HepG2 (cell line): Measurements from ENCODE around the gene ACOXL. TPM values are rescaled to one million over a fixed set of nuclear protein-coding genes. Genes with fewer than 3 reads are reported as not detected.
A peak's percentile ranks its signal among the peaks of the same experiment; 100 is the strongest.

Experiments used
- BRF2 ChIP-seq: sonication (generic); formaldehyde crosslinking; IDR thresholded peaks from 2 replicates; pipeline ENCODE4 v1.8.1; 2022; ENCODE audit warnings: mild to moderate bottlenecking, missing genetic modification reagents
- E2F2 ChIP-seq: sonication (generic); formaldehyde crosslinking; IDR thresholded peaks from 2 replicates; pipeline ENCODE4 v1.4.0; 2020; ENCODE audit warnings: missing genetic modification reagents, borderline replicate concordance
- ETS1 ChIP-seq: sonication (generic); formaldehyde crosslinking; IDR thresholded peaks from 2 replicates; pipeline ENCODE4 v1.4.0; 2020; ENCODE audit warnings: missing genetic modification reagents
- HNF1A ChIP-seq, 2 experiments: sonication (generic) in 1 of 2; formaldehyde crosslinking in 1 of 2; IDR thresholded peaks; 2 replicates each; pipeline versions ENCODE4 v1.4.0 to v1.6.1; 2016 to 2020; ENCODE audit warnings: borderline replicate concordance in 1 of 2, low read depth in 1 of 2, mild to moderate bottlenecking in 1 of 2, missing genetic modification reagents in 1 of 2
- HNF4G ChIP-seq, 2 experiments: sonication (generic) in 1 of 2; formaldehyde crosslinking in 1 of 2; IDR thresholded peaks; 2 replicates each; pipeline versions ENCODE4 v1.4.0 to v1.6.1; 2011 to 2020; ENCODE audit warnings: borderline replicate concordance in 2 of 2, low read depth in 2 of 2, mild to moderate bottlenecking in 2 of 2, low read length in 1 of 2, missing genetic modification reagents in 1 of 2, moderate library complexity in 1 of 2
- HOXD1 ChIP-seq: sonication (generic); formaldehyde crosslinking; IDR thresholded peaks from 2 replicates; pipeline ENCODE4 v1.5.0; 2020; ENCODE audit warnings: missing genetic modification reagents
- KLF12 ChIP-seq: sonication (generic); formaldehyde crosslinking; IDR thresholded peaks from 2 replicates; pipeline ENCODE4 v1.4.0; 2020; ENCODE audit warnings: missing genetic modification reagents, borderline replicate concordance
- PRPF4 ChIP-seq: fragments of 200-400 bp; formaldehyde crosslinking; IDR thresholded peaks from 2 replicates; pipeline ENCODE4 v1.6.1; 2016; ENCODE audit warnings: low read length, low read depth; ENCODE audit not compliant: poor library complexity, severe bottlenecking
- RARA ChIP-seq: IDR thresholded peaks from 2 replicates; pipeline ENCODE4 v1.6.1; 2016; ENCODE audit warnings: missing genetic modification reagents, missing compliant biosample characterization
- RFXANK ChIP-seq: IDR thresholded peaks from 2 replicates; pipeline ENCODE4 v1.6.1; 2016
- TEF ChIP-seq: sonication (generic); formaldehyde crosslinking; IDR thresholded peaks from 2 replicates; pipeline ENCODE4 v1.5.0; 2020; ENCODE audit warnings: missing genetic modification reagents
- ZMYM4 ChIP-seq: sonication (generic); formaldehyde crosslinking; IDR thresholded peaks from 2 replicates; pipeline ENCODE4 v1.8.1; 2023; ENCODE audit warnings: mild to moderate bottlenecking, missing genetic modification reagents
- ZNF282 ChIP-seq: fragments of 450-650 bp; IDR thresholded peaks from 2 replicates; pipeline ENCODE4 v1.6.1; 2018; ENCODE audit not compliant: partially characterized antibody
- ZNF687 ChIP-seq: sonication (generic); formaldehyde crosslinking; IDR thresholded peaks from 2 replicates; pipeline ENCODE4 v1.5.1; 2020; ENCODE audit warnings: mild to moderate bottlenecking, missing genetic modification reagents, moderate library complexity
- polyA plus RNA-seq, 8 experiments: library from polyadenylated mRNA; depleted of rRNA in 3 of 8; stranded (reverse) in 7 of 8; unstranded in 1 of 8; fragments of >200 nt; fragmentation: Illumina TruSeq in 4 of 8; extraction: Trizol in 4 of 8; gene quantifications; 2 replicates each; pipeline versions ENCODE4 v1.2.1 to v1.2.3, GENCODE V29; 2011 to 2016; ENCODE audit warnings: low read depth in 4 of 8, missing spikeins in 1 of 8, mixed read lengths in 1 of 8; ENCODE audit not compliant: insufficient read depth in 1 of 8
- total RNA-seq, 5 experiments: library from RNA; depleted of rRNA; stranded (reverse); fragments of >200 nt; fragmentation: Illumina TruSeq; extraction: Trizol; gene quantifications; 2 replicates each; pipeline ENCODE4 v1.2.3, GENCODE V29; 2016; ENCODE audit warnings: low read depth in 1 of 5

Gene ACOXL
- total and polyA plus RNA-seq, 2 of the 13 experiments (the other 11 are each of a cell fraction or from before 2014, with no cell fraction given), result not detected

- TF ChIP-seq BRF2 (CRISPR knock-in tag), result no peak
- no peak for TF ChIP-seq RARA (CRISPR knock-in tag)
- TF ChIP-seq RFXANK (CRISPR knock-in tag), result no peak
- TF ChIP-seq ZNF282, result no peak
- peak; percentile 75; the same call in 1 of the 2 replicates for TF ChIP-seq ETS1 (CRISPR knock-in tag)
- no peak; the same call in 1 of the 2 replicates for TF ChIP-seq ZMYM4
- TF ChIP-seq HOXD1 (CRISPR knock-in tag), result no peak
- TF ChIP-seq HNF1A (IDR thresholded peaks at IDR 0.05; ENCODE audit: low read depth), result no peak
- peak; percentile 40 for TF ChIP-seq HNF1A (CRISPR knock-in tag; IDR thresholded peaks at IDR 0.05; ENCODE audit: borderline replicate concordance)
- no peak for TF ChIP-seq HNF4G (IDR thresholded peaks at IDR 0.05; ENCODE audit: borderline replicate concordance, low read depth, low read length)
- 0 out of 2 replicates have a peak, but pooled peaks have one; percentile 19 for TF ChIP-seq HNF4G (CRISPR knock-in tag; IDR thresholded peaks at IDR 0.05; ENCODE audit: borderline replicate concordance, low read depth)
- TF ChIP-seq PRPF4, result no peak
- TF ChIP-seq E2F2 (CRISPR knock-in tag), result no peak
- peak; percentile 64 for TF ChIP-seq ZNF687 (CRISPR knock-in tag)
- TF ChIP-seq KLF12 (CRISPR knock-in tag), result peak; percentile 65; the same call in 1 of the 2 replicates
- no peak for TF ChIP-seq TEF (CRISPR knock-in tag)
These were observed 390.5 kb downstream of the ACOXL start (continued) for GRCh38 chr2:111122631-111123421.
